WI38 (cell line): ENCODE data around the gene HDAC7.

Source experiments
- H3K4me3 ChIP-seq: 2 replicates; pipeline ENCODE4 v1.5.1; 2011; ENCODE audit warnings: low read depth, mild to moderate bottlenecking, control low read depth, low read length
- TF ChIP-seq, protein P1 (sequence below): IDR thresholded peaks from 2 replicates; pipeline ENCODE4 v1.5.1; 2012; ENCODE audit warnings: low read depth, mild to moderate bottlenecking, control low read depth, low read length

Gene HDAC7

DNA sequence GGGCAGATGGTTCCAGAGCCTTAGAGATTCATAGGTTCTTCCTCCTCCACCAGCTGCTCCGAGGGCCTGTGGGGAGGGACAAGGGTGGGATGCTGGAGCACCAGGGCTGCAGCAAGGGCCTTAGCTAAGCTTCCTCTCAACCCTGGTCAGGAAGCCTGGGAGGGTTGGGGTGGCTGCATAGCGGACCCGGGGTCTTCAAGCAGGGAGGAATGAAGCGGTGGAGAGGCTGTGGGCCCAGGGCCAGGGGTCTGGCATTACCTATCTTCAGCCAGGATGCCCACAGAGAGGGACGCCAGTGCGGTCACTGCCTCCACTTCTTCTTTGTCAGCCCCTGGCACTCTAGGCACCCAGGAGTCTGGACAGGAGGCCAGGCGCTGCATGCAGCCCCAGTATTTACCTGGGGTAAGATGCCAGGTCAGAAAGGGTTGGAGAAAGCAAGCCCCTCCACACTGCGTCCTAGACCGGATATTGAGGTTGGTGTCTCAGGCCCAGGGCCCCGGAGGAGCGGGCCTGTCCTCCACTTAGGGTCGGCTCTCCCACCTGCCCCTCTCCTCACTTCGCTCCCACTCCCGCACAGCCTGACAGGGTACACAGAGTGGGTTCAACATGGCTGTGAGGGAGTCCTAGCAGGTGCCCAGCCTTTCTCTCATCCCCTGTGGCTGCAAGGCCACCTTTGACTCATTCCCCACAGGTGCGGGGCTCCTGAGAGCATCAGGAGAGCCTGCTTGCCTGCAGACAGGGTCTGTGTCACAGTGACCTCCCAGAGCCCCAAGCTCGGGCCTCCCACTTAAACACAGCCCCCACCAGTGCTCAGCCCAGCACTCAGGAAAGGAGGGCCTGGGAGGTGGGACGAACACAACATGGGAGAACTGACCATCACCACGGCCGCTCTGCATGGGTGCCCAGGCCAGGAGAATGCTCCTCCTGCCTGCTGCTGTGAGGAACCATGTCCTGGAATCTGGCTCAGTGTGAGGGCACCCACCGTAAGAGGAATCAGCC lies 35.6 kb downstream of the HDAC7 start:
- no peak overlapping the region for H3K4me3 ChIP-seq
- TF ChIP-seq, protein P1, sequence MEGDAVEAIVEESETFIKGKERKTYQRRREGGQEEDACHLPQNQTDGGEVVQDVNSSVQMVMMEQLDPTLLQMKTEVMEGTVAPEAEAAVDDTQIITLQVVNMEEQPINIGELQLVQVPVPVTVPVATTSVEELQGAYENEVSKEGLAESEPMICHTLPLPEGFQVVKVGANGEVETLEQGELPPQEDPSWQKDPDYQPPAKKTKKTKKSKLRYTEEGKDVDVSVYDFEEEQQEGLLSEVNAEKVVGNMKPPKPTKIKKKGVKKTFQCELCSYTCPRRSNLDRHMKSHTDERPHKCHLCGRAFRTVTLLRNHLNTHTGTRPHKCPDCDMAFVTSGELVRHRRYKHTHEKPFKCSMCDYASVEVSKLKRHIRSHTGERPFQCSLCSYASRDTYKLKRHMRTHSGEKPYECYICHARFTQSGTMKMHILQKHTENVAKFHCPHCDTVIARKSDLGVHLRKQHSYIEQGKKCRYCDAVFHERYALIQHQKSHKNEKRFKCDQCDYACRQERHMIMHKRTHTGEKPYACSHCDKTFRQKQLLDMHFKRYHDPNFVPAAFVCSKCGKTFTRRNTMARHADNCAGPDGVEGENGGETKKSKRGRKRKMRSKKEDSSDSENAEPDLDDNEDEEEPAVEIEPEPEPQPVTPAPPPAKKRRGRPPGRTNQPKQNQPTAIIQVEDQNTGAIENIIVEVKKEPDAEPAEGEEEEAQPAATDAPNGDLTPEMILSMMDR, result no peak

- TF ChIP-seq, protein P1, result no peak
These were observed 36.5 kb downstream of the HDAC7 start for GRCh38 chr12:47783024-47783755.

GRCh38 chr12:47782372-47782770 lies 37.3 kb downstream of the HDAC7 start:
- TF ChIP-seq, protein P1, result no peak
- H3K4me3 ChIP-seq, result no peak overlapping the region

More at GRCh38 chr12:47783024-47783755, 36.5 kb downstream of the HDAC7 start:
- no peak overlapping the region for H3K4me3 ChIP-seq

DNA sequence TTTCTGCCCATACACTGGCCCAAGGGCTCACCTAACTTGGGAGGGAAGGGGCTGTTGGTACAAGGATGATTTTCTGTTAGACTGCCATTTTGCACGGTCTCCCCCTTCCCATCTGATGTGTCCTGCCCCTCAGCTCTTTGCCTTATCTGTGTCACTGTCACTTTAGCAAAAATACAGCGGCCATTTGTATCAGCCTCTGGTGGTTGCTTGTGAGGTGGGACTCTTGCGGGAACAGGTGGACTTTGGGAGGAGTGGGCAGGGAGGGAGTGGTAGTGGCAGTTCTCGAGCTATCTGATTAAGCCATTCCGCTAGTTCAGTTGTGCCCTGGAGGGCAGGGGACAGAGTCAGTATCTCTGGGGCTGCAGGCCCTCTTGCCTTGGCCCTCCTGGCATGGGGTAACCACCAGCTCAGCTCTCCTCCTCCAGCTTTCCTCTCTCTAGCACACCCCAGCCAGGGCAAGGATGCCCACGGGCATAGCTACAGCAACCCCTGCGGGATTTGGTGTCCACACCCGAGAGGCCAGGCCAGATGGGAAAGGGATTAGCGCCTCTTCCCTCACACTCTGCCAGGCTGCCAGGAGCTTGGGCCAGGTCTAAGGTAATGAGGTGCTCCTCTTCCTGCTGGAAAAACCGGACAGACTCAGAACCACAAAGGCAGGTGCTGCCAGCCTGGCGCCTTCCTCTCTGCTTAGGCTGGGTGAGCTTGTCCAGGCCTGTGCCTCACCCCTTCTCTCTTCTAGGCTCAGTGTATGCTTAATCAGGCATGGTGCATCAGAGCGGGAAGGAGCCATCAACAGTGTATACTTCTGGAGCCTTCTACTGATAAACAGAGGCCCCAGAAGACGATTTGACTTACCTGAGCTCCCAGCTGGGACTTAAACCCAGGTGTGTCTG lies 38.0 kb downstream of the HDAC7 start:
- H3K4me3 ChIP-seq, result no peak overlapping the region
- TF ChIP-seq, protein P1, result no peak

GRCh38 chr12:47779943-47780504 lies 39.7 kb downstream of the HDAC7 start:
- H3K4me3 ChIP-seq, result no peak overlapping the region

GRCh38 chr12:47779301-47779942 lies 40.3 kb downstream of the HDAC7 start:
- H3K4me3 ChIP-seq, result no peak overlapping the region
- TF ChIP-seq, protein P1, result peak; percentile 82

More at GRCh38 chr12:47779943-47780504, 39.7 kb downstream of the HDAC7 start:
- TF ChIP-seq, protein P1, result no peak
